GM20000 (cell line): ENCODE results near the gene LTBP1.

Experiments used
- DNase-seq: peaks from one replicate; pipeline ENCODE4 v3.0.0; 2012; ENCODE audit warnings: low spot score
- TF ChIP-seq, protein P1 (sequence below): IDR thresholded peaks from 2 replicates; pipeline ENCODE4 v1.5.1; 2012; ENCODE audit warnings: mild to moderate bottlenecking, control low read depth; ENCODE audit errors: extremely low read depth, missing control alignments

The LTBP1 gene

DNA sequence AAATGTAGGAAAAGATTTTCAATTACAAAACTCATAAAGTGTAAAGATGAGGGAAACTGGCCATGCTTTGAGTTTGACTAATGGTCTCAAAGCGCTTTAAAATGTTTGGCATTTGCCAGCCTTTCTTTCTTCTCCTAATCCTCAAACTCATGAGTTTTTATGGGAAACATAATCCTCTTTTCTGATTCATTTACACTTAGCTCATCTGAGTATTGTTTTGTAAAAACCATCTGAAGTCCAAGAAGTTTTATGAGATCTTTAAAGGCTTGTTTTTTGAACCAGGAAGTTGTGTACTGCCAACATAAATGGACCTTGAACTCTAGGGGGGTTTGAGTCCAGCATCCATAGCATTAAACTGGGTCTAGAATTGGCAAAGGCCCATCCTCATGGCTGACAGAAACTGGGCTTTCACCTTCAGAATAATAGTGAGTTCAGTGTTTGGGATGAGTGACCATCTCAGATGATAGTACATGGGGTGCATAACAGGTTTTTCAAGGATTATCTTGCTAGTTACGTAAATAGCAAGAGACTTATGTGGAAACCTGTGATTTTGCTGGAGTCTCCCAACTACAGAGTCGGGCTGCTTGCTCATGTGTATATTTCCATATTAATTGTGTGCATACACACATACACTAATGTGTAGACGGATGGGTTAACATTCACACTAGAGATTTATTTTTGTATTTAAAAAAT lies 3.8 kb upstream of the LTBP1 start:
- no peak for DNase-seq
- TF ChIP-seq, protein P1, sequence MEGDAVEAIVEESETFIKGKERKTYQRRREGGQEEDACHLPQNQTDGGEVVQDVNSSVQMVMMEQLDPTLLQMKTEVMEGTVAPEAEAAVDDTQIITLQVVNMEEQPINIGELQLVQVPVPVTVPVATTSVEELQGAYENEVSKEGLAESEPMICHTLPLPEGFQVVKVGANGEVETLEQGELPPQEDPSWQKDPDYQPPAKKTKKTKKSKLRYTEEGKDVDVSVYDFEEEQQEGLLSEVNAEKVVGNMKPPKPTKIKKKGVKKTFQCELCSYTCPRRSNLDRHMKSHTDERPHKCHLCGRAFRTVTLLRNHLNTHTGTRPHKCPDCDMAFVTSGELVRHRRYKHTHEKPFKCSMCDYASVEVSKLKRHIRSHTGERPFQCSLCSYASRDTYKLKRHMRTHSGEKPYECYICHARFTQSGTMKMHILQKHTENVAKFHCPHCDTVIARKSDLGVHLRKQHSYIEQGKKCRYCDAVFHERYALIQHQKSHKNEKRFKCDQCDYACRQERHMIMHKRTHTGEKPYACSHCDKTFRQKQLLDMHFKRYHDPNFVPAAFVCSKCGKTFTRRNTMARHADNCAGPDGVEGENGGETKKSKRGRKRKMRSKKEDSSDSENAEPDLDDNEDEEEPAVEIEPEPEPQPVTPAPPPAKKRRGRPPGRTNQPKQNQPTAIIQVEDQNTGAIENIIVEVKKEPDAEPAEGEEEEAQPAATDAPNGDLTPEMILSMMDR = no peak

DNA sequence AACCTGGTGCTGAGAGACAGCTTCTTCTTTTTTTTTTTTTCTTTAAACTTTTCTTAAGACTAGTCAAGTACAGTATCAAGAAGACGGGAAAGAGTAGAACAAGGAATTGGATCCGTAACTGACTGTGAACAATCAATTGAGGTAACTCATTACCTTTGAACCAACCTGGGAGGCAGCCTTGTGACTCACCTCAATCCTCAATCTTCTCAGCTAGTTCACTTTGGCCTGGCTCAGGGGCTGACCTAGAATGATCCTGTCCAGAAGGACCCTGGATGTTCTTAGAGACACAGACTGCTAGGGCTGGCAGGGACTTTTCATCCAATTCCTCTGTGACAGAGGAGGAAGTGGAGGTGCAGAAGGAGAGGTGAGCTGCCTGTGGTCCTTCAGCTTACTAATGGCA lies 1.5 kb upstream of the LTBP1 start:
- DNase-seq = no peak
- TF ChIP-seq, protein P1 = no peak

DNA sequence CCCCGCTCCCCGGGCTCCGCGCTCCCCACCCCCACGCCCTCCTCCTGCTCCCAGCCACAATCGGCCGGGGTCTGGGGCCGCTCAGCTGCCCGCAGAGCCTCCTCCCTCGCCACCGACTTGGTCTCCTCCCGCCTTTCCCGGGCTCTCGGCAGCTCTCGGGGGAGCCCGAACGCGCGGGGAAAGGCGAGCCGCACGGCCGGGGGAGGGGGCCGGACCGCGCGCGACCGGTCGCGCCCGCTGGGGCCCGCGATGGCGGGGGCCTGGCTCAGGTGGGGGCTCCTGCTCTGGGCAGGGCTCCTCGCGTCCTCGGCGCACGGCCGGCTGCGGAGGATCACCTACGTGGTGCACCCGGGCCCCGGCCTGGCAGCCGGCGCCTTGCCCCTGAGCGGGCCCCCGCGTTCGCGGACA lies 327 bp downstream of the LTBP1 start:
- peak; percentile 65 for DNase-seq
- TF ChIP-seq, protein P1 = no peak

DNA sequence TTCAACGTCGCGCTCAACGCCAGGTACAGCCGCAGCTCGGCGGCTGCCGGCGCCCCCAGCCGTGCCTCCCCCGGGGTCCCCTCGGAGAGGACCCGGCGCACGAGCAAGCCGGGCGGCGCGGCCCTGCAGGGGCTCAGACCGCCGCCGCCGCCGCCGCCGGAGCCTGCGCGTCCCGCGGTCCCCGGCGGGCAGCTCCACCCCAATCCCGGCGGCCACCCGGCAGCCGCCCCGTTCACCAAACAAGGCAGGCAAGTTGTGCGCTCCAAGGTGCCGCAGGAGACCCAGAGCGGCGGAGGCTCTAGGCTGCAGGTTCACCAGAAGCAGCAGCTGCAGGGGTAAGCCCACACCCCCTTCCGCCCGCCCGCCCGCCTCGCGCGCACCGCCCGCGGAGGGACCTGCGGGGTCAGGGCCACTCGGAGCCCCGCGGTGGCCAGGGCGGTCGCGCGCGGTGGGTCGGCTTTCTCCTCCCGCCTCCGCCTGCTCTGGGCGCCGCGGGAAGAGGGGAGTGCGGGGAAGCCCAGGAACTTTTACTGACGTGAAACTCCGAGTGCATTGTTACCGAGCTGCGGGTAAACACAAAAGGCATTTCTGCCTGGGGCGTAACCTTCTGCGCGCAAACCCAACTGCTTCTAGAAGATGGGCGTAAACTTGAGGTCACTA lies 861 bp downstream of the LTBP1 start:
- no peak for DNase-seq
- TF ChIP-seq, protein P1 = no peak

DNA sequence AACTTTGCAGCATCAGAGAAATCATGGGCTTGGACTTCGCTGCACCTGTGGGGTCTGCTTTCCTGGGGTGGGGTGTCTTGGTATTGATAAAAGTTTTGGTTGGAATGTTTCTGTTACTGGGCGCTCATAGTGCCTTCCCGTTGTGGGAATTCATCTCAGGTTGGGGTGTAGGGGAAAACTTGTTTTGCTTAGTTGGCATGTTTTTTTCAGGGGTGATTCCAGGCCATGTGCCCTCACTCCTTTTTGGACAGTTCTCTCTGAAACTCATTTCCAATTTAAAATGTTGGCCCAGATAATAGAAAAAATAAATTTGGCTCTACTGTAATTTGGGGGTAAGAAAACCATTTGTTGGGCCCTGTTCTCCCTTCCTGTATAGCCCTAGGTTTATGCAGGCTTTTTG lies 1.5 kb downstream of the LTBP1 start:
- TF ChIP-seq, protein P1 = no peak
- no peak for DNase-seq

DNA sequence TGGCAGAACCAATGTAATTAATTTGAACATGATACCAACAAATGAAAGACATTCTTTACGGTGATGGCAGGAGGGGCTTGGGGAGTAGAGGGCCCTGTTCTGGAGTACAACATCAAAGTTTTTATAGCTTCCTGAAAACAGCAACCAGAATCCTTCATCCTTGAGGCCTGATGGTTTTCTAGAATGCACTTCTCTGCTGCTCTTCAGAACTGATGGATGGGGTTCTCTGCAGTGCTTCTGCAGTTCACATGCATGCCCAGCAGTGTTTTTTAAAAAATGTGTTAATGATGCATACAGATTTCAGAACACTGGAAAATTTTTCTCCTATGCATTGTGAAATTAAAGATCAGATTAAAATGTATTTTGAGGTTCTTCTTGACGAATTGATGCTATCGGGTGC lies 2.5 kb downstream of the LTBP1 start:
- TF ChIP-seq, protein P1 = no peak
- DNase-seq = no peak

DNA sequence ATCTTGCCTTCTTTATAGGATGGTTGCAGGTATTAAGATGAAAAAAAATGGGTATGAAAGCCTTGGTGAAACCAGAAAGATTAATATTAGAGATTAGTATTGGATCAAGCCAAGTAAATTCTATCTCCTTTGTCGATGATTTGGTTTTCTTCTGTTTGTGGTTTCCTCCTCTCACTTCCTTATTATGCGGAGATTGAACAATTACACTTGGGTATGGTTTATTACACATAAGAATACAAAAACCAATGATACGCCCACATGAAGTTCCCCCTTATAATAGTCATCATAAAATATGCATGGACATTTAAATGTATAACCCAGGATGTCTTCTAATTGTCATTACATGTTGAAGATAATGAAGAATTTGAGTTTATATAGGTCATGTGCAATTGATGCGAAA lies 4.9 kb downstream of the LTBP1 start:
- DNase-seq = no peak
- TF ChIP-seq, protein P1 = no peak
